Measurements from ENCODE around the gene RNF167.
"Not testable (repeated sequence)": the region's sequence is repeated elsewhere in the genome, so short reads cannot be mapped to it uniquely, and the experiment has no call there.

The RNF167 gene

DNA sequence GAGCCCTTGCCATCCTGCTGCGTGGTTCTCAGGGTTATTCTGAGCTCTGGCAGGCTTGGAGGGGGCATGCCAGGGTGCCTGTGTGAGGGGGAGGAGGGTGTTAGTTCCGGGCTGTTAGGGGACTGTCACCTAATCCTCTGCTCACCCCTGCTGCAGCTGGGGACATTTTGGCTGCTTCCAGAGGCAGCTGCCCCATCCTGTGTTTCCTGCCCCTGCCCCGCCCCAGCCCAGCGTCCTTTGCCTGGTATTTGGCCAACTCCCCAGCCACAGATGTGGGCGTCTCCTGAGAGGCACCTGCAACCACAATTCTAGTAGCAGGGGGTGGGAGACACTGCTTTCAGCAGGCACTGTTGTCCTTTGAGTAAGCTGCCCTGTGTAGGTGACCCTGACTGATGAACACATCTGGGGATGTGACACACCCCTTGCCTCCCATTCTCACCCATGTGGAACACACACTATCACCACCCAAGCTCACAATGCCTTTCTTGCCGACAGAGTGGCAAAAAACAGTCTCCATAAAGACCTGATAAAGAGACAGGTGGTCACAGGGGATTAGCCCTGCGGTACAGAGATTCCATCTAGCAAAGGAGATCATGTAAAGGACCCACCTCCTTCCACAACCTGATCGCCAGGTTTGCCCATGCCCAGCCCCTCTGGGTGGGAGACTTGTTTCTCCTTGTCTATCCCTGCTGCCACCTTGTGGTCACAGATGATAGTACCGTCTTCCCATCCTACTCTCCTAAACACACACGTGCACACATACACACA lies 36.8 kb upstream of the RNF167 start, which contains the start of gene CHRNE:
TSS of gene CHRNE (minus strand) at position 48 of the 768 bp plus-strand sequence. CDS start at position 13, 35 bp downstream.
- DNase-seq: peak; percentile 71

DNA sequence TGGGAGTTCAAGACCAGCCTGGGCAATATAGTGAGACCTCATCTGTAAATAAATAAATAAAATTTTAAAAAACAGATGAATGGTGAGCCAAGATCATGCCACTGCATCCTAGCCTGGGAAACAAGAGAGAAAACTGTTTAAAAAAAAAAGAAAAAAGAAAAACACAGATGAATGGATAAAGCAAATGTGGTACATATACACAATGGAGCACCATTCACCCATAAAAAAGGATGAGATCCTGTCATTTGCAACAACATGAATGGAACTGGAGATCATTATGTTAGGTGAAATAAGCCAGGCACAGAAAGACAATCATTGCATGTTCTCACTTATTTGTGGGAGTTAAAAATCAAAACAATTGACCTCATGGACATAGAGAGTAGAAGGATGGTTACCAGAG lies 33.4 kb upstream of the RNF167 start:
- not testable (repeated sequence) for DNase-seq

DNA sequence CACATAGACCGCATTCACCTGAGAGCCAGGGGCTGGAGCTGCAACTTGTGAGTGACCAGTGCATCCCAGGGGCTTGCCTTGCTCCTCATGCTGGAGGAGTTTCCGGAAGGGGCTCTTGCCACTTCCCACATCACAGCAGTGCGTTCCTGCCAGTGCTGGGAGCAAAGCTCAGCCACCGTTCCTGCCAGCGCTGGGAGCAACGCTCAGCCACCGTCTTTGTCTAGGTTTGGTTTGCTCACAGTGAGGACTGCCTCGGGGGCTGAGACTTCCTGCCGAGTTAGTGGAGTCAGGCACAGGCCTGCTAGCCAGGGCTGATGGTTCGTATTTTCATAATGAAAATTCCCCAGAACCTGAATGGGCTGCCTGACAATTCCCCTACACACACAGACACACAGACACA lies 31.8 kb upstream of the RNF167 start:
- no peak for DNase-seq

DNA sequence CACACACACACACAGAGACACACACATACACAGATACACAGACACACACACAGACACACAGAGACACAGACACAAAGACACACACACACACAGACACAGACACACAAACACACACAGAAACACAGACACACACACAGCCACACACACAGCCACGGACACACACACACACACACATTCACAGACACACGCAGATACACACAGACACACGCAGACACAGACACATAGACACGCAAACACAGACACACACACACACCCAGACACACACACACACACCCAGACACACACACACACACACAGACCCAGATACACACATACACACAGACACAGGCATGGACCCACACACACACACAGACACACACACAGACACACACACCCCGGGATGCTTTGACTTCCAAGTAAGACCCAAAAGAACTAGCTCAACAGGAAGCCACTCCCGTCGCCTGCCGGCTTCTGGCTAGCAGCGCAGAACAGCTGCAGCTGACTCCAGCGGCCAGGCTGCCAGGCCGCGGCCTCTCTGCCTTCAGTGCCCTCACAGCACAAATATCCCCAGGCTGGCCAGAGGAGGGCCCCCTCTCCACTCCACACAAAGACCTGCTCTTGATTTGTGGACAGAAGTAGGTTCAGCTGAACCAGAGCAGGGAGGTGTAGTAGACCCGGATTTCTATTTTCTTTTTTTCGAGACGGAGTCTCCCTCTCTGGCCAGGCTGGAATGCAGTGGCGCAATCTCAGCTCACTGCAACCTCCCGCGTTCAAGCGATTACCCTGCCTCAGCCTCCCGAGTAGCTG lies 31.2 kb upstream of the RNF167 start:
- DNase-seq: peak; percentile 60

DNA sequence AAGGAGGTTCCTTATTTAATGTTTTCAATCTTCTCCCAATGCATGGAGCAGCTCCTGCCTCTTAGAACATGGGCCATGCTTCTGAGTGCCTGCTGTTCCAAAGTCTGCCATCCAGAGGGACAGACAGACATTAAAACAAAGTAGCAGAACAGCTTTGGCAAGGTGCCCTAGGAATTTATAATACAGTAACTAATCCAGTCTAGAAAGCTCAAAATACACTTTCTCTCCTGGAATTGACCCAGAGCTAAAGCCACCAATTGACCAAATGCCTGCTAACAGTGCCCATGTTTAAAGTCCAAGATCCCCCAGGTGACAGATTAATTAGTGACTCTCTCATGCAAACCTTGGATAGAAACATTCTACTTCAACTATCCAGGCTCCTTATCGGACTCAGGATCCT lies 26.1 kb upstream of the RNF167 start:
- no peak for DNase-seq

DNA sequence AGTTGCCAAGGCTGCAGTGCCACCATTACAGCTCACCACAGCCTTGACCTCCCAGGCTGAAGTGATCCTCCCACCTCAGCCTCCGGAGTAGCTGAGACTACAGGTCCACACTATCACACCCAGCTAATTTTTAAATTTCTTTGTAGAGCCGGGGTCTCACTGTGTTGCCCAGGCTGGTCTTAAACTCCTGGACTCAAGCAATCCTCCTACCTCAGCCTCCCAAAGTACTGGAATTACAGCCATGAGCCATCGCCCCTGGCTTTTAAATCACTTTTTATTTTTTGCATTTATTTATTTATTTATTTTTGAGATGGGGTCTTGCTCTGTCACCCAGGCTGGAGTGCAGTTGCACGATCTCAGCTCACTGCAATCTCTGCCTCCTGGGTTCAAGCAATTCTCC lies 25.5 kb upstream of the RNF167 start:
- DNase-seq: not testable (repeated sequence)

DNA sequence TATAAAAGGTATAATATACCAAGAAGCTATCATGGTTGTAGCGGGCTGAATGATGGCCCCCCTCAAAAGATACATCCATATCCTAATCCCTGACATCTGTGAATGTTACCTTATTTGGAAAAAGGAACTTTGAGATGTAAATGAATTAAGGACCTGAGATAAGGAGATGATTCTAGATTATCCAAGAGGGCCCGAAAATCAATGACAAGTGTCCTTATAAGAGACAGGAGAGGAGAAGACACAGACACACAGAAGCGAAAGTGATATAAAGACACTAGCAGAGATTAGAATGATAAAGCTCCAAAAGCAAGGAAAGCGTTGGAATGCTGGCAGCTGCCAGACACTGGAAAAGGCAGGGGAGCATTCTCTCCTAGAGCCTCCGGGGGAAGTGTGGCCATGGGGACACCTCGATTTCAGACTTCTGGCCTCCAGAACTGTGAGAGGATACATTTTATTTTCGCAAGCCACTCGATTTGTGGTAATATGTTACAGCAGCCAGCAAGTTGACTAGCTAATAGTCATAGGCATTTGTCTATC lies 20.5 kb upstream of the RNF167 start:
- DNase-seq: no peak

DNA sequence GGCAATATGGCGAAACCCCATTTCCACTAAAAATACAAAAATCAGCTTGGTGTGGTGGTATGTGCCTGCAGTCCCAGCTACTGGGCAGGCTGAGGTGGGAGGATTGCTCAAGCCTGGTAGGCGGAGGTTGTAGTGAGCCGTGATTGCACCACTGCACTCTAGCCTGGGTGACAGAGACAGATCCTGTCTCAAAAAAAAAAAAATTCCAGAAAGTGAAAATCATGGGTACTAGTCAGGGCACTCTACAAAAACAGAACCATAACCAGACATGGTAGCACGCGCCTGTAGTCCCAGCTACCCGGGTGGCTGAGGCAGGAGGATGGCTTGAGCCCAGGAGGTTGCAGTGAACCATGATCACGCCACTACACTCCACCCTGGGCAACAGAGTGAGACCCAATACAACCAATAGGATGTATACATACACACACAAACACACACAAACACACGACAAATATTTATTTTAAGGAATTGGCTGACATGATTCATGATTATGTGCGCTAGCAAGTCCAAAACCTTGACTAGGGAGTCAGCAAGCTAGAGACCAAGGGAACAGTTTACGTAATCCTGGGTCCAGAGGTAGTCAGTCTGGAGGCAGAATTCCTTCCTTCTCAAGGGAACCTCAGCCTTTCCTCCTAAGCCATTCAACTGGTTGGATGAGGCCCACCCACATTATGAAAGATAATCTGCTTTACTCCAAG lies 19.6 kb upstream of the RNF167 start:
- no peak for DNase-seq

DNA sequence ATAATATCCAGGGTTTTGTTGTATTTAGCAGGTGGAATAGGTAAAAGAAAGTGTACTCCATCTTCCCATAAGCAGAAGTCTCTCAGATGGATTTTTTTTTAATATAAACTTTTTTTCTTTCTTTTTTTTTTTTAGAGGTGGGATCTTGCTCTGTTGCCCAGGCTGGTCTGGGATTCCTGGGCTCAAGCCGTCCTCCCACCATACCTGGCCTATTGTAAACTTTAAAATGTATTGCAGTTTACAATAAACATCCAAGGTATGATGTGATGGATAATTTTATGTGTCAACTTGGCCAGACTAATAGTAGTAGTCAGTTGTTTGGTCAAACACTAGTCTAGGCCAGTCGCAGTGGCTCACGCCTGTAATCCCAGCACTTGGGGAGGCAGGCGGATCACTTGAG lies 18.7 kb upstream of the RNF167 start:
- DNase-seq: no peak

DNA sequence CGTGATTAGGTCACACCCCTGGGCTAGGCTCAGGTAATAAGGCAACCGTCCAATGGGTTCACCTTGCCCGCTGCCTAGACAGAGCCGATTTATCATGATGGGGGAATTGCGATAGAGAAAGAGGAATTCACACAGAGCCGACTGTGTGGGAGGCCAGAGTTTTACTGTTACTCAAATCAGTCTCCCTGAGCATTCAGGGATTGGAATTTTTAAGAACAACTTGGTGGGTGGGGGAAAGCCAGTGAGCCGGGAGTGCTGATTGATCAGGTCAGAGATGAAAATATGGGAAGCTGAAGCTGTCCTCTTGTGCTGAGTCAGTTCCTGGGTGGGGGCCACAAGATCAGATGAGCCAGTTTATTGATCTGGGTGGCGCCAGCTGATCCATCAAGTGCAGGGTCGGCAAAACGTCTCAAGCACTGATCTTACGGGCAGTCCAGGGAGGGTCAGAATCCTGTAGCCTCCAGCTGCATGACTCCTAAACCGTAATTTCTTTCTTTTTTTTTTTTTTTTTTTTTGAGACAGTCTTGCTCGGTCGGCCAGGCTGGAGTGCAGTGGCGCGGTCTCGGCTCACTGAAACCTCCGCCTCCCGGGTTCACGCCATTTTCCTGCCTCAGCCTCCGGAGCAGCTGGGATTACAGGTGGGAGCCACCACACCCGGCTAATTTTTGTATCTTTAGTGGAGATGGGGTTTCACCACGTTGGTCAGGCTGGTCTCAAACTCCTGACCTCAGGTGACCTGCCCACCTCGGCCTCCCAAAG lies 13.3 kb upstream of the RNF167 start:
- DNase-seq: not testable (repeated sequence)

DNA sequence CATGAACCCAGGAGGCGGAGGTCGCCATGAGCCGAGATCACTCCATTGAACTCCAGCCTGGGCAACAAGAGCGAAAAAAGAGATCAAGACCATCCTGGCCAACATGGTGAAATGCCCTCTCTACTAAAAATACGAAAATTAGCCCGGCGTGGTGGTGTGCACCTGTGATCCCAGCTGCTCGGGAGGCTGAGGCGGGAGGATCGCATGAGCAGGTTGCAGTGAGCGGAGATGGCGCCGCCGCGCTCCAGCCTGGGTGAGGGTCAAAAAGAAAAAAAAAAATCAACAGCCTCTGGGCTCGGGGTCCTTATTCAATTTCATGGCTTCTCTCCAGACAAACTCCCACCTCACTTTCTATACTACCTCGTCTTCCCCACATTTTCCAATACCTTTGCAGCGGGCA lies 11.2 kb upstream of the RNF167 start:
- no peak for DNase-seq

DNA sequence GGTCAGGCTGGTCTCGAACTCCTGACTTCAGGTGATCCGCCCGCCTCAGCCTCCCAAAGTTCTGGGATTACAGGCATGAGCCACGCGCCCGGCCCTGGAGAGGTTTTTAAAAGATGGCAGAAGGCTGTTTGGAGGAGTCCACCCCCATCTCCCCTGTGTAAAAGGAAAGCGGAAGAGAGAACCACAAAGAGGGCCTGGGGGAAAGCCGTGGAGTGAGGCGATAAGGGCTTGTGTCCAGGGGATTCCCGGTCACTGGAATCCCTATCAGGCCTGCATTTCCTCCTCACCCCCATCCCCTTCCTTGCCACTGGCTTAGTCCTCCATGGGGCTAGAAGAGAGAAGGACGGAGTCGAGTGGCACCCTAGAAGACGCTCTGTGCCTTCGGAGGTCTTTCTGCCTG lies 8.1 kb upstream of the RNF167 start, which contains the start of gene GP1BA:
TSS of gene GP1BA (plus strand) at position 315 of the 400 bp plus-strand sequence. CDS start 328 bp downstream, outside the sequence.
- DNase-seq: no peak

DNA sequence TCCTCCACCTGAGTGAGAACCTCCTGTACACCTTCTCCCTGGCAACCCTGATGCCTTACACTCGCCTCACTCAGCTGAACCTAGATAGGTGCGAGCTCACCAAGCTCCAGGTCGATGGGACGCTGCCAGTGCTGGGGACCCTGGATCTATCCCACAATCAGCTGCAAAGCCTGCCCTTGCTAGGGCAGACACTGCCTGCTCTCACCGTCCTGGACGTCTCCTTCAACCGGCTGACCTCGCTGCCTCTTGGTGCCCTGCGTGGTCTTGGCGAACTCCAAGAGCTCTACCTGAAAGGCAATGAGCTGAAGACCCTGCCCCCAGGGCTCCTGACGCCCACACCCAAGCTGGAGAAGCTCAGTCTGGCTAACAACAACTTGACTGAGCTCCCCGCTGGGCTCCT lies 7.3 kb upstream of the RNF167 start:
- DNase-seq: no peak

DNA sequence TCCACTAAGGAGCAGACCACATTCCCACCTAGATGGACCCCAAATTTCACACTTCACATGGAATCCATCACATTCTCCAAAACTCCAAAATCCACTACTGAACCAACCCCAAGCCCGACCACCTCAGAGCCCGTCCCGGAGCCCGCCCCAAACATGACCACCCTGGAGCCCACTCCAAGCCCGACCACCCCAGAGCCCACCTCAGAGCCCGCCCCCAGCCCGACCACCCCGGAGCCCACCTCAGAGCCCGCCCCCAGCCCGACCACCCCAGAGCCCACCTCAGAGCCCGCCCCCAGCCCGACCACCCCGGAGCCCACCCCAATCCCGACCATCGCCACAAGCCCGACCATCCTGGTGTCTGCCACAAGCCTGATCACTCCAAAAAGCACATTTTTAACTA lies 6.4 kb upstream of the RNF167 start:
- DNase-seq: no peak

DNA sequence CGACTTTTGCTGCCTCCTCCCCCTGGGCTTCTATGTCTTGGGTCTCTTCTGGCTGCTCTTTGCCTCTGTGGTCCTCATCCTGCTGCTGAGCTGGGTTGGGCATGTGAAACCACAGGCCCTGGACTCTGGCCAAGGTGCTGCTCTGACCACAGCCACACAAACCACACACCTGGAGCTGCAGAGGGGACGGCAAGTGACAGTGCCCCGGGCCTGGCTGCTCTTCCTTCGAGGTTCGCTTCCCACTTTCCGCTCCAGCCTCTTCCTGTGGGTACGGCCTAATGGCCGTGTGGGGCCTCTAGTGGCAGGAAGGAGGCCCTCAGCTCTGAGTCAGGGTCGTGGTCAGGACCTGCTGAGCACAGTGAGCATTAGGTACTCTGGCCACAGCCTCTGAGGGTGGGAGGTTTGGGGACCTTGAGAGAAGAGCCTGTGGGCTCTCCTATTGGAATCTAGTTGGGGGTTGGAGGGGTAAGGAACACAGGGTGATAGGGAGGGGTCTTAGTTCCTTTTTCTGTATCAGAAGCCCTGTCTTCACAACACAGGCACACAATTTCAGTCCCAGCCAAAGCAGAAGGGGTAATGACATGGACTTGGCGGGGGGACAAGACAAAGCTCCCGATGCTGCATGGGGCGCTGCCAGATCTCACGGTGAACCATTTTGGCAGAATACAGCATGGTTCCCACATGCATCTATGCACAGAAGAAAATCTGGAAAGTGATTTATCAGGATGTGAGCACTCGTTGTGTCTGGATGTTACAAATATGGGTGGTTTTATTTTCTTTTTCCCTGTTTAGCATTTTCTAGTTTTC lies 5.7 kb upstream of the RNF167 start:
- DNase-seq: no peak

DNA sequence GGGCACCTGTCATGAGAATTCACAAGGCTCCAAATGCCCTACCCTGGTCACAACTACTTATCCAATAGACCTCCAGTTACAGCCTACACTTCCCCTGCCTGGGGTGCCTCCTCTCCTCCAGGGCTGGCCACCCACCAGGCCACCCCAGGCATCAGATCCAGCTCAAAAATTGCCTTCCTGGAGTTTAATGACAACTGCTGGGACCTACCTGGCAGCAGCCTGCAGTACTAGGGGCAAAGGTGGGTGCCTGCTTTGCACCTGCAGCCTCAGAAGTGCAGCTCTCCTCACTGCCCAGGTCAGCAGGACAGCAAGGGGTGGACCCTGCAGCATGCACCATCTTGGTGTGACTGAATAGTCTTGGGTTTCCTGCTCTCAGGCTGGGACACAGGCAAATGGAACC lies 4.4 kb upstream of the RNF167 start:
- no peak for DNase-seq

DNA sequence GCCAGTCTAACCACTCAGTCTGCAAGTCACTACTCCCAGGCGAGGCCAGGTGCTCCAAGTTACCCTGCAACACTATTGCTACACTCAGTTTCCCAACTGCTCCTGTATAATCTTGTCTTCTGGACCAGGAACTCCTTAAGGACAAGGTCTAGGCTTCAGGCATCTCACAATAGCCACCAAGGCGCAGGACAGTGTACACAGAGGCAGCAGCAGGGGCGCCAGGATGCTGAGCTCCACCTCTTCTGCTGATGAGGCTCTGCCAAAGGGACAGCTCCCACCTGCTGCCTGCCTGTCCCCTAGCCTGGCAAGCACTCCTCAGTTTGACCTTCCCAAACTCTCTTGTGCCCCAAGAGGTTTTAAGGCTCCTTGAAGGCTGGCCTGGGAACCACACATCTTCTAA lies 3.6 kb upstream of the RNF167 start:
- no peak for DNase-seq

DNA sequence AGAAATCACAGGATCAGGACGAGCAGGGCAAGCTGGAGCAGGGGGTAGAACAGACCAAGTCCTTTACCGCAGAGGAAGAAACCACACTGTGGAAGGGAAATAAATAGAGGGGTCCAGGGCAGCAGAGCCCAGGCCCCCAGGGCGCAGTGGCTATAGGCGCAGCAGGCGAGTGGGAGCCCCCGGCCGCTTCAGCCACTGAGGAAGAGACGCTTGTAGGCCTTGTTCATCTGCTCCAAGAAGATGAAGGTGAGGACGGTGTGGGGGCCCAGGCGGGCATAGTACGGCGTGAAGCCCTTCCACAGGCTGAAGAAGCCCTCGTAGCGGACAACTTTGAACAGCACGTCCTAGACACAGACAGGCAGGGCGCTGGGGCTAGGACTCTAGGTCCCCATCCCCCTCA lies 2.5 kb upstream of the RNF167 start:
- DNase-seq: no peak

DNA sequence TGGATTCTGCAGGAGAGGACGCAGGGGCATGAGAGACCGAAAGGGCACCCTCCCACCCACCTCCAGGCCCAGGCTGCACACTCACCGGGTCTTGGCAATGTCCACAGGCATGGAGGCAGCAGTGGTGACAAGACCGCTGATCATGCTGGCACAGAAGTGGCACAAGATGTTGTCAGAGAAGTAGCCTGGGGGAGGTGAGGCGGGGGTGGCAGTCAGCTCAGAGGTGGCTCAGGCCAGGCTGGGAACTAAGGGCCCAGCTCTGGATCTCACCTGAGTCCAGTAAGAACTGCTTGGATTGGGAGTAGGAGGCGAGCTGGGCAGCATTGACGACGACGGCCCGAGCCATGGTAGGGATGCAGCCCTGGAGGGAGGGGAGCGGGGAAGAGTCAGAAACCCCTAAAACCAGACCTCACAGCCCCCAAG lies 2.0 kb upstream of the RNF167 start:
- no peak for DNase-seq

DNA sequence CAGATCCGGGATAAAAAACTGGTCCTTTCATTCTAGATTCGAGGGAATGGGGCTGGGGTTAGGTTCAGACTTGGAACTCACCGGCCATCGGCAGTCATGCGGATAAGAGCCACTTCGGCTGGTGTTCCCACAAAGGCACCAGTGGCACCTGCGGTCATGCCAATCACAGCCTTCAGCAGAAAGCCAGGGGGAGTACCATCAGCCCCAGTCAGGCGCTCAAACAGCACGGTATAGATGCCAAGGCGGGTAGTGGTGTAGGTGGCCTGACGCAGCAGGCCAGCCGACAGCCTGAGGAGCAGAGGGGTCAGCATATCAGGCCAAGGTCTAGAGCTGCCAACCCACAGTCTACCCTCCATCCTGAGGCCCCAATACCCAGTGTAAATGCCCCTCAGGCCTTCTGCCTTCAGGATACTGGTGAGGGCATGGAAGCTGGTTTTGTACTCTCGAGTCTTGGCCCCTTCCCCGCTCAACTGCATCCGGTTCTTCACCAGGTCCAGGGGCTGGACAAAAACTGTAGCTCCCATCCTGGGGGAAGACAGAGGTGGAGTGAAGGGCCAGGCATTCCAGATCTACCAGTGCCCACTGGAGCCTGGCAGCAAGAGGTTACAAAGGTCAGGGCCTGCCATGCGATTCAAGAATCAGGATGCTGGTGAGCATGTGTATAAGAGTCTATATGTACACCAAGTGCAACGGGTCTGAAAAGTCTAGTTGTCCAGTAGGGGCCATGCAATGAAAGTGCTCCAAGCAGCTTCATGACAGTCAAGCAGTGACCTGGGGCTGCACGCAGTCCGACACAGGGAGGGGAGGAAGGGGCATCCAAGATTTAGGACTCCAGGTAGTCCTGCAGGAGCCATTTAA lies 1.2 kb upstream of the RNF167 start:
- DNase-seq: no peak

DNA sequence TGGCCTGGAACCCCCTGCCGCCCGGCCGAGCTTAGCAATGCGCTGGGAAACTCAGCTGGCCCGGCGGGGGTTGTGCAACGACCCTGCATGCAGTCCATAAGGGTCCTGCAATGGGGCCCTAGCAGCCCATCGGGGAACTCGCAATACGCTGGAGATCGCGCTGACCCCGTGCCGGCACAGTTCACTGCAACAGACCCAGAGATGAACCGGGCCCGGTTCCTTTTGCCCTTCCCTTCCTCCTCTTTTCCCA lies 597 bp upstream of the RNF167 start:
- peak; percentile 32 for DNase-seq
